AG09309 (cell line): Measurements from ENCODE around the gene CELF2.

Experiments
- DNase-seq: peaks from one replicate; pipeline ENCODE4 v3.0.0-alpha.2; 2010; ENCODE audit warnings: low read depth
- H3K4me3 ChIP-seq: 2 replicates; pipeline ENCODE4 v1.5.1; 2011; ENCODE audit warnings: mild to moderate bottlenecking, low read depth, low read length, moderate library complexity; ENCODE audit not compliant: control insufficient read depth
- TF ChIP-seq, protein P1 (sequence below): IDR thresholded peaks from 2 replicates; pipeline ENCODE4 v1.5.1; 2011; ENCODE audit warnings: mild to moderate bottlenecking, low read depth, low read length, inconsistent platforms; ENCODE audit not compliant: insufficient read depth, control insufficient read depth; ENCODE audit errors: missing control alignments

CELF2 gene

DNA sequence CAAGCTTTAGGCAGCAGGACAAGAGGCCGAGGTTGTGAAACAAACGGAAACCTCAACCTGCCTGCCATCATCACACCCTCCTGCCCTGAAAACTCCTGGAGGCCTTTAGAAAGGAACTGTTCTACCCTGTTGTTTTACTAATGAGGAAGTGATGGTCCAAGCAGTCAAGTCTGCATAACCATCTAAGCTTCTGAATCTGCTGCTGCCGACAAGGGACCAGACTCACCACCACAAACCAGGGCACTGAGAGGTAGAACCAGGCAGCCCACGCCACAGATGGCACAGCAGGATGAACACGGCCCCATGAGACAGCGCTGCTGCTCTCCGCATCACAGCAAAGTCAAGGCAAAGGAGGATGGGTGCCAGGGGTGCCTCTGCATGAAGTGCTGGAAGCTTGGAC is 209.4 kb downstream of the CELF2 start:
- TF ChIP-seq, protein P1, sequence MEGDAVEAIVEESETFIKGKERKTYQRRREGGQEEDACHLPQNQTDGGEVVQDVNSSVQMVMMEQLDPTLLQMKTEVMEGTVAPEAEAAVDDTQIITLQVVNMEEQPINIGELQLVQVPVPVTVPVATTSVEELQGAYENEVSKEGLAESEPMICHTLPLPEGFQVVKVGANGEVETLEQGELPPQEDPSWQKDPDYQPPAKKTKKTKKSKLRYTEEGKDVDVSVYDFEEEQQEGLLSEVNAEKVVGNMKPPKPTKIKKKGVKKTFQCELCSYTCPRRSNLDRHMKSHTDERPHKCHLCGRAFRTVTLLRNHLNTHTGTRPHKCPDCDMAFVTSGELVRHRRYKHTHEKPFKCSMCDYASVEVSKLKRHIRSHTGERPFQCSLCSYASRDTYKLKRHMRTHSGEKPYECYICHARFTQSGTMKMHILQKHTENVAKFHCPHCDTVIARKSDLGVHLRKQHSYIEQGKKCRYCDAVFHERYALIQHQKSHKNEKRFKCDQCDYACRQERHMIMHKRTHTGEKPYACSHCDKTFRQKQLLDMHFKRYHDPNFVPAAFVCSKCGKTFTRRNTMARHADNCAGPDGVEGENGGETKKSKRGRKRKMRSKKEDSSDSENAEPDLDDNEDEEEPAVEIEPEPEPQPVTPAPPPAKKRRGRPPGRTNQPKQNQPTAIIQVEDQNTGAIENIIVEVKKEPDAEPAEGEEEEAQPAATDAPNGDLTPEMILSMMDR = no peak
- H3K4me3 ChIP-seq = no peak overlapping the region
- no peak for DNase-seq

DNA sequence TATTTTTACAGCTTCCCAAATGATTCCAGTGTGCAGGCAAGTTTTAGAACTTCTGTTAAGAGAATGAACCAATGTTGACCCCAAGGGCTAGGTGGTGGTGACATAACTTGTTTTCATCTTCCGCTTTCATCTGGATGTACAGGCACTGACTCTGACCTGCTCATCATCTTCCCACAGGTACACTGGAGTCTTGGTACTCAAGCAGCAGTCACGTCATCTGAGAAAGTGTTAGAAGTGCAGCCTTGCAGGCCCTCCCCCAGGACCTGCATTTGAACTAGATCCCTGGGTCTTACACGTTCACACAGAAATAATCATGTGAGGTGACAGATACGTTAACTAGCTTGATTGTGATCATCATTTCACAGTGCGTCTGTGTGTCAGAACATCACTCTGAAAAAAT is 212.2 kb downstream of the CELF2 start:
- TF ChIP-seq, protein P1 = no peak
- DNase-seq = no peak
- H3K4me3 ChIP-seq = no peak overlapping the region

DNA sequence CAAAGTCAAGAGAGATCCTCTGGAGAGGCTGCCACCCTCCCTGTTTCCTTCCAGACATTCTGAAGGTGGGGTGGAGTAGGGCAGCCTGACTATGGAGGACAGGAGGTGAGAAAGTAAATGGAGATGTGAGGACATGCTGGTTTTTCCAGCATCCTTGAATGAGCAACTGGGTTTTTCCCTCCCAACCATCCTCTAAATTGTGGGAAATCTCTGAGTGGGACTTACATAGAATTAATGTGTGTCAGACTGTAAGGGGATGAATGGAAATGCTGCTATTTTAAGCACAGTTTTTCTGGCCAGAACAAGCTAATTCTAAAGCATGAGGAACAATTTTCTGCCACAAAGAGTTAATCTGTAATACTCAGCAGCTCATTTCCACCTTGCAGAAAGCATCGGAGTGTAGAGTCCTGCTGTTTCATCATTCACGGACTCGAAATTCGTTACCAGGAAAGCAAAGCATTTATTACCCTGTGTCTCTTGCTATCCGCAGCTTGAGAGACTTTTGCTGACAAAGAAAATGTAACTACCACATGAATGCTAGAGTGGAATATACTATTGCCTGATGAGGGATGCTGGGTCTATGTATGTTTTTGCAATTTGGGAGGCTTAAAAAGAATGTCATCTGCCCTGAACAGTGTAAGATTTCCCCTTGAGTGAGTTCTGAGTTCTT is 213.0 kb downstream of the CELF2 start:
- no peak overlapping the region for H3K4me3 ChIP-seq
- TF ChIP-seq, protein P1 = no peak
- DNase-seq = no peak

DNA sequence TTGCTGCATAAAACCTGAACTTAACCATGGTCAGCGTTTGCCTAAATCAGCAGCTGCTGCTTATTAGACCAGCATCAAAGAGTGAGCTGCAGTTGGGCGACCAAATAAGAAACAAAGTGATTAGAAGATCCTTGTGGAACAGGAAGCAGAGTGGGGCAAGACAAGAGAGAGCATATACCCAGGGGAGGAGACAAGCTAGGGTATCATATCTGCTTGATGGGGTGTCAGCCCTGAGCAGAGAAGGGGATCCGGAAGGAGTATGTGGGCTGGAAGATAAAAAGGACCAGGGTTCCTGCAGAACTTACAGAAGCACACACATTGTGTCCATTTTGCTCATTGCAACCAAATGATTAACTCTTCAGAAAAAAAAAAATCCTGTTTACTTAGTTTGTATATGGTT is 213.6 kb downstream of the CELF2 start:
- no peak overlapping the region for H3K4me3 ChIP-seq
- no peak for DNase-seq
- TF ChIP-seq, protein P1 = no peak

DNA sequence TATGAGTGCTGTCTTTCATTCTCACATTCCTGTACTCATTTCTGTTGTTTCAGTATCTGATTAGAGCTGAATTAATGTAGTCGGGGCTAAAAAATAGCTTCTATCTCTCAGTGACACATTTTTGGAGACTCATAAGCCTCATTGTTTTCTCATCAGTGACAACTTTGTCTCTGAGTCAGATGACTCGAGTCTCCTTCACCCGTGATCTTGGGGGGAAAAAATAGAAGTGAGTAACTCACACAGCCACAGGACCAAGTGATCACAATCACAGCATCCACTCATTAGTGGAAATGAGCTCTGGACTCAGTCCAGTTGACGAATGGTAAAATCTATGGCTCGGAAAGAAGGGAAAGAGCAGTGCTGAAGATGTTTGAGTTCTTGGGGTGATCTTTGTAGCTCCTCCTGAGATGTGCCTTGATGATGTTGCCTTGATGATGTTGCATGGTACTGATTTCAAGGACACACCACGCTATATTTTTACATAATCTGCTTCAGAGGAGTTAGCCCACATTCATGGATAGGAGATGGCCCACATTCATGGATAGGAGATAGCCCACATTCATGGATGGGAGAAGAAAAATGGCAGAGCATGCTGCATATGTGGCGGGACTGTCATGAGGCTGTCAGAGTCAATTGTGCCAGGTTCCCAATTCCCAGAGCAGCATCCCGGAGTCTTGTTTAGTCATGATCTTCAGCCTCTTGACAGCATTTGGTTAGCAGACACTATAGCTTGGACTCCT is 214.7 kb downstream of the CELF2 start:
- no peak for DNase-seq
- H3K4me3 ChIP-seq = no peak overlapping the region
- TF ChIP-seq, protein P1 = no peak

DNA sequence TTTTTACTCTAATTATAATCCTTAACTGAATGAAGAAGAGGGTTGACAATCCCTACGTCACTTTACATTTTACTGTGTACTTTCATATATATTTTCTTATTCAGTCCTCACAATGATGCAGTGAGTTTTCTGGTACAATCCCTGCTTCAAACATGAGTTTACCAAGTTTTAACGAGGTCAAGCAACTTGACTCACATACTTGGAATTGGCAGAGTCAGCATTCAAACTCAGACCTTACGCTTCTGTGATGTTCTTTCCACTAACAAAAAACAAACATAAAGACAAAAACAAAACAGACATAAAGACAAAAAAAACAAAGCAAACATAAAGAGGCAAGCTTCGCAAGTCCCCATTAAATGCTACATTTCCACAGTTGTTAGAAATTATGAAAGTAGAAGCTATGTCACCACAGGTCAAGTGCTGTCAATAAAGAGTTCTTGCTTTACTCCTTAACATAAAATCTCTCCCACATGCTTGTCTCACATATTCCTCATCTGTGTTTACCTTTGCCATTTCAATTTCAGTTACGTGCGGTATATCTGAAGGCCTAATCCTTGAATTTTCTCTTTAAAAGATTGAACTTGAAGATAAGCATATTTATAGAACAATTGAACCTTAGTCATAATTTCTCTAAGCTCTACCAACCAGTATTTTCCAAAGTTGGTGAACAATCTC is 217.3 kb downstream of the CELF2 start:
- no peak overlapping the region for H3K4me3 ChIP-seq
- TF ChIP-seq, protein P1 = no peak
- no peak for DNase-seq
